ENCODE results near the gene PARD3B. TPM values are rescaled to one million over a fixed set of nuclear protein-coding genes. Genes with fewer than 3 reads are reported as not detected.

Gene PARD3B
- under 1 TPM; 0.11 to 0.26 TPM for total RNA-seq
- not detected for polyA plus RNA-seq

- Histone ChIP-seq H3K27ac (ENCODE audit: low read depth, low read length) (no peak within 1 kb of the TSS), H3K36me3 (ENCODE audit: insufficient read depth, low read length) (no peaks in the 10 kb centered on the region), H3K9me3 (ENCODE audit: low read length) (no peaks in the 10 kb centered on the region), H3K27me3 (ENCODE audit: insufficient read depth, low read length, poor library complexity, severe bottlenecking) (no peaks in the 10 kb centered on the region), H3K4me1 (ENCODE audit: insufficient read depth, low read length) (peaks cover 4% of the 10 kb centered on the region), H3K4me3 (ENCODE audit: low read length) (peak within 1 kb of the TSS; percentile 27)
- Mint-ChIP-seq H3K27ac (peak within 1 kb of the TSS in 1 of 8 donors; percentile 20), H3K9me3 (no peaks in the 10 kb centered on the region), H3K4me1 (peaks cover 10 to 18% (median 13%) of the 10 kb centered on the region in 3 donors), H3K27me3 (peaks cover 24 to 54% of the 10 kb centered on the region in 2 donors), H3K4me3 (peak within 1 kb of the TSS; percentile 47 to 85 (median 76)), H3K36me3 (no peaks in the 10 kb centered on the region)
- POLR2A ChIA-PET, result no interaction called here
- CTCF ChIA-PET, result no interaction called here
- peak in 1 of 5 donors; percentile 23 for DNase-seq
Observed at GRCh38 chr2:204544961-204545860, at the start of gene PARD3B. Gene PARD3B, plus strand, starts transcription at chr2:204545475. Its CDS starts 525 bp downstream, at chr2:204546000.

GRCh38 chr2:204496779-204497178, 48.5 kb upstream of the PARD3B start:
- Mint-ChIP-seq H3K9me3 (no peaks in the 10 kb centered on the region), H3K27me3 (peaks cover 7 to 10% of the 10 kb centered on the region in 2 donors)
- POLR2A ChIA-PET, result no interaction called here

GRCh38 chr2:204497855-204498254, 47.4 kb upstream of the PARD3B start:
- Histone ChIP-seq H3K9me3 (ENCODE audit: low read length) (no peaks in the 10 kb centered on the region), H3K27me3 (ENCODE audit: insufficient read depth, low read length, poor library complexity, severe bottlenecking) (no peaks in the 10 kb centered on the region), H3K4me3 (ENCODE audit: low read length) (no peak overlapping the region), H3K4me1 (ENCODE audit: insufficient read depth, low read length) (no peaks in the 10 kb centered on the region), H3K36me3 (ENCODE audit: insufficient read depth, low read length) (no peaks in the 10 kb centered on the region), H3K27ac (ENCODE audit: low read depth, low read length) (no peak overlapping the region)
- Mint-ChIP-seq H3K4me3 (no peak overlapping the region), H3K9me3 (no peaks in the 10 kb centered on the region), H3K4me1 (no peaks in the 10 kb centered on the region), H3K36me3 (peaks cover 0 to 1% (median 0%) of the 10 kb centered on the region in 3 donors), H3K27ac (no peak overlapping the region), H3K27me3 (peaks cover 3 to 10% of the 10 kb centered on the region in 2 donors)
- CTCF ChIA-PET, result no interaction called here
- no peak for DNase-seq
- POLR2A ChIA-PET, result no interaction called here

More at GRCh38 chr2:204496779-204497178, 48.5 kb upstream of the PARD3B start:
- Histone ChIP-seq H3K27me3 (ENCODE audit: insufficient read depth, low read length, poor library complexity, severe bottlenecking) (no peaks in the 10 kb centered on the region), H3K4me1 (ENCODE audit: insufficient read depth, low read length) (no peaks in the 10 kb centered on the region), H3K9me3 (ENCODE audit: low read length) (no peaks in the 10 kb centered on the region), H3K4me3 (ENCODE audit: low read length) (no peak overlapping the region), H3K36me3 (ENCODE audit: insufficient read depth, low read length) (no peaks in the 10 kb centered on the region), H3K27ac (ENCODE audit: low read depth, low read length) (no peak overlapping the region)
- CTCF ChIA-PET, result no interaction called here
- no peaks in the 10 kb centered on the region for H3K4me1 Mint-ChIP-seq
- H3K36me3 Mint-ChIP-seq, result peaks cover 0 to 1% (median 0%) of the 10 kb centered on the region in 3 donors
- no peak overlapping the region for H3K4me3 Mint-ChIP-seq
- no peak for DNase-seq
- H3K27ac Mint-ChIP-seq, result no peak overlapping the region

GRCh38 chr2:204498291-204498690, 47.0 kb upstream of the PARD3B start:
- H3K27me3 Mint-ChIP-seq, result peaks cover 3 to 10% of the 10 kb centered on the region in 2 donors
- Histone ChIP-seq H3K36me3 (ENCODE audit: insufficient read depth, low read length) (no peaks in the 10 kb centered on the region), H3K27ac (ENCODE audit: low read depth, low read length) (no peak overlapping the region), H3K4me3 (ENCODE audit: low read length) (no peak overlapping the region), H3K27me3 (ENCODE audit: insufficient read depth, low read length, poor library complexity, severe bottlenecking) (no peaks in the 10 kb centered on the region), H3K9me3 (ENCODE audit: low read length) (no peaks in the 10 kb centered on the region), H3K4me1 (ENCODE audit: insufficient read depth, low read length) (no peaks in the 10 kb centered on the region)
- H3K9me3 Mint-ChIP-seq, result no peaks in the 10 kb centered on the region
- no peak for DNase-seq
- no peak overlapping the region for H3K27ac Mint-ChIP-seq
- H3K36me3 Mint-ChIP-seq, result peaks cover 0 to 1% (median 0%) of the 10 kb centered on the region in 3 donors
- ChIA-PET CTCF (no interaction called here), POLR2A (no interaction called here)
- no peaks in the 10 kb centered on the region for H3K4me1 Mint-ChIP-seq
- H3K4me3 Mint-ChIP-seq, result no peak overlapping the region

GRCh38 chr2:204503869-204504268, 41.4 kb upstream of the PARD3B start:
- Mint-ChIP-seq H3K27me3 (peaks cover 0 to 2% of the 10 kb centered on the region in 2 donors), H3K9me3 (no peaks in the 10 kb centered on the region), H3K27ac (no peak overlapping the region), H3K36me3 (no peaks in the 10 kb centered on the region), H3K4me1 (no peaks in the 10 kb centered on the region), H3K4me3 (no peak overlapping the region)
- Histone ChIP-seq H3K36me3 (ENCODE audit: insufficient read depth, low read length) (no peaks in the 10 kb centered on the region), H3K4me1 (ENCODE audit: insufficient read depth, low read length) (no peaks in the 10 kb centered on the region), H3K27me3 (ENCODE audit: insufficient read depth, low read length, poor library complexity, severe bottlenecking) (no peaks in the 10 kb centered on the region), H3K27ac (ENCODE audit: low read depth, low read length) (no peak overlapping the region), H3K9me3 (ENCODE audit: low read length) (no peaks in the 10 kb centered on the region), H3K4me3 (ENCODE audit: low read length) (no peak overlapping the region)
- no peak for DNase-seq
- POLR2A ChIA-PET, result no interaction called here
- CTCF ChIA-PET, result no interaction called here

GRCh38 chr2:204504594-204504993, 40.7 kb upstream of the PARD3B start:
- H3K27ac Mint-ChIP-seq, result no peak overlapping the region
- CTCF ChIA-PET, result no interaction called here
- Histone ChIP-seq H3K9me3 (ENCODE audit: low read length) (no peaks in the 10 kb centered on the region), H3K4me3 (ENCODE audit: low read length) (no peak overlapping the region), H3K4me1 (ENCODE audit: insufficient read depth, low read length) (no peaks in the 10 kb centered on the region), H3K27ac (ENCODE audit: low read depth, low read length) (no peak overlapping the region), H3K27me3 (ENCODE audit: insufficient read depth, low read length, poor library complexity, severe bottlenecking) (no peaks in the 10 kb centered on the region), H3K36me3 (ENCODE audit: insufficient read depth, low read length) (no peaks in the 10 kb centered on the region)
- no peaks in the 10 kb centered on the region for H3K9me3 Mint-ChIP-seq
- H3K4me1 Mint-ChIP-seq, result no peaks in the 10 kb centered on the region
- H3K4me3 Mint-ChIP-seq, result no peak overlapping the region
- H3K36me3 Mint-ChIP-seq, result no peaks in the 10 kb centered on the region
- POLR2A ChIA-PET, result no interaction called here
- DNase-seq, result no peak
- H3K27me3 Mint-ChIP-seq, result peaks cover 0 to 2% of the 10 kb centered on the region in 2 donors

GRCh38 chr2:204505488-204505887, 39.8 kb upstream of the PARD3B start:
- Histone ChIP-seq H3K27ac (ENCODE audit: low read depth, low read length) (no peak overlapping the region), H3K27me3 (ENCODE audit: insufficient read depth, low read length, poor library complexity, severe bottlenecking) (no peaks in the 10 kb centered on the region), H3K4me1 (ENCODE audit: insufficient read depth, low read length) (no peaks in the 10 kb centered on the region), H3K36me3 (ENCODE audit: insufficient read depth, low read length) (no peaks in the 10 kb centered on the region), H3K9me3 (ENCODE audit: low read length) (no peaks in the 10 kb centered on the region), H3K4me3 (ENCODE audit: low read length) (no peak overlapping the region)
- no peak for DNase-seq
- H3K9me3 Mint-ChIP-seq, result no peaks in the 10 kb centered on the region
- POLR2A ChIA-PET, result no interaction called here
- no peaks in the 10 kb centered on the region for H3K4me1 Mint-ChIP-seq
- no peak overlapping the region for H3K4me3 Mint-ChIP-seq
- no peaks in the 10 kb centered on the region for H3K36me3 Mint-ChIP-seq
- peaks cover 0 to 2% of the 10 kb centered on the region in 2 donors for H3K27me3 Mint-ChIP-seq
- CTCF ChIA-PET, result no interaction called here
- H3K27ac Mint-ChIP-seq, result no peak overlapping the region

- H3K9me3 Mint-ChIP-seq, result no peaks in the 10 kb centered on the region
- CTCF ChIA-PET, result no interaction called here
- H3K36me3 Mint-ChIP-seq, result no peaks in the 10 kb centered on the region
- H3K4me3 Mint-ChIP-seq, result no peak overlapping the region
- H3K27ac Mint-ChIP-seq, result no peak overlapping the region
- no peaks in the 10 kb centered on the region for H3K36me3 ChIP-seq (ENCODE audit: insufficient read depth, low read length)
- peaks cover 0 to 2% of the 10 kb centered on the region in 2 donors for H3K27me3 Mint-ChIP-seq
- no peaks in the 10 kb centered on the region for H3K27me3 ChIP-seq (ENCODE audit: insufficient read depth, low read length, poor library complexity, severe bottlenecking)
- no peak for DNase-seq
- no peak overlapping the region for H3K27ac ChIP-seq (ENCODE audit: low read depth, low read length)
- H3K9me3 ChIP-seq (ENCODE audit: low read length), result no peaks in the 10 kb centered on the region
- no peak overlapping the region for H3K4me3 ChIP-seq (ENCODE audit: low read length)
- H3K4me1 ChIP-seq (ENCODE audit: insufficient read depth, low read length), result no peaks in the 10 kb centered on the region
- H3K4me1 Mint-ChIP-seq, result no peaks in the 10 kb centered on the region
- POLR2A ChIA-PET, result no interaction called here
Observed at GRCh38 chr2:204505946-204506345, 39.3 kb upstream of the PARD3B start.

All from CD8-positive, alpha-beta memory T cell (primary cell).